ENCODE results near the gene PNPLA7.
A peak's percentile ranks its signal among the peaks of the same experiment; 100 is the strongest.
"Not testable (repeated sequence)": the region's sequence is repeated elsewhere in the genome, so short reads cannot be mapped to it uniquely, and the experiment has no call there.

Gene PNPLA7

GRCh38 chr9:137540536-137540935 is 9.7 kb downstream of the PNPLA7 start:
- Histone ChIP-seq H3K36me3 (ENCODE audit: insufficient read depth, low read length) (no peaks in the 10 kb centered on the region), H3K27ac (ENCODE audit: low read length) (no peak overlapping the region), H3K4me3 (ENCODE audit: low read depth in 1 of 2, low read length in 2 of 2) (no peak overlapping the region), H3K27me3 (ENCODE audit: insufficient read depth, low read length, poor library complexity) (no peaks in the 10 kb centered on the region), H3K79me2 (ENCODE audit: insufficient read depth, low read length) (no peaks in the 10 kb centered on the region), H3K4me2 (ENCODE audit: insufficient read depth, low read length) (no peak overlapping the region), H4K20me1 (ENCODE audit: insufficient read depth, low read length) (no peaks in the 10 kb centered on the region; the same call in 1 of the 2 replicates), H3K4me1 (ENCODE audit: insufficient read depth, low read length) (peaks cover 12% of the 10 kb centered on the region), H3K9me3 (ENCODE audit: insufficient read depth, low read length, severe bottlenecking) (no peaks in the 10 kb centered on the region), H3K9ac (ENCODE audit: low read depth, low read length) (no peak overlapping the region), H2AFZ (ENCODE audit: low read depth, low read length) (no peak overlapping the region)
- TF ChIP-seq EZH2 (IDR thresholded peaks at IDR 0.05; ENCODE audit: borderline replicate concordance, low read depth, low read length, severe bottlenecking) (no peak), CTCF (IDR thresholded peaks at IDR 0.05; ENCODE audit: borderline replicate concordance, extremely low read depth, low read length, poor library complexity, severe bottlenecking) (no peak)
- ATAC-seq (ENCODE audit: insufficient read depth, low read depth) (no peak), DNase-seq (no peak)

GRCh38 chr9:137538058-137538457 is 12.1 kb downstream of the PNPLA7 start:
- no peak overlapping the region for H3K9ac ChIP-seq (ENCODE audit: low read depth, low read length)
- no peak overlapping the region for H3K27ac ChIP-seq (ENCODE audit: low read length)
- ATAC-seq (ENCODE audit: insufficient read depth, low read depth) = no peak
- H3K4me1 ChIP-seq (ENCODE audit: insufficient read depth, low read length) = peaks cover 12% of the 10 kb centered on the region
- no peak overlapping the region for H3K4me2 ChIP-seq (ENCODE audit: insufficient read depth, low read length)
- TF ChIP-seq EZH2 (IDR thresholded peaks at IDR 0.05; ENCODE audit: borderline replicate concordance, low read depth, low read length, severe bottlenecking) = no peak
- TF ChIP-seq CTCF (IDR thresholded peaks at IDR 0.05; ENCODE audit: borderline replicate concordance, extremely low read depth, low read length, poor library complexity, severe bottlenecking) = no peak
- H3K36me3 ChIP-seq (ENCODE audit: insufficient read depth, low read length) = no peaks in the 10 kb centered on the region
- no peaks in the 10 kb centered on the region for H3K27me3 ChIP-seq (ENCODE audit: insufficient read depth, low read length, poor library complexity)
- H2AFZ ChIP-seq (ENCODE audit: low read depth, low read length) = no peak overlapping the region
- H3K4me3 ChIP-seq (ENCODE audit: low read depth in 1 of 2, low read length in 2 of 2) = no peak overlapping the region
- no peak for DNase-seq
- no peaks in the 10 kb centered on the region for H3K79me2 ChIP-seq (ENCODE audit: insufficient read depth, low read length)
- peaks cover 6% of the 10 kb centered on the region for H4K20me1 ChIP-seq (ENCODE audit: insufficient read depth, low read length)
- no peaks in the 10 kb centered on the region for H3K9me3 ChIP-seq (ENCODE audit: insufficient read depth, low read length, severe bottlenecking)

GRCh38 chr9:137536594-137537131 is 13.5 kb downstream of the PNPLA7 start:
- H3K4me2 ChIP-seq (ENCODE audit: insufficient read depth, low read length); H4K20me1 ChIP-seq (ENCODE audit: insufficient read depth, low read length); H2AFZ ChIP-seq (ENCODE audit: low read depth, low read length); H3K4me3 ChIP-seq (ENCODE audit: low read depth in 1 of 2, low read length in 2 of 2); H3K9me3 ChIP-seq (ENCODE audit: insufficient read depth, low read length, severe bottlenecking); H3K79me2 ChIP-seq (ENCODE audit: insufficient read depth, low read length); H3K27me3 ChIP-seq (ENCODE audit: insufficient read depth, low read length, poor library complexity); H3K36me3 ChIP-seq (ENCODE audit: insufficient read depth, low read length); H3K9ac ChIP-seq (ENCODE audit: low read depth, low read length): not testable (repeated sequence)
- Histone ChIP-seq H3K4me1 (ENCODE audit: insufficient read depth, low read length) (peaks cover 12% of the 10 kb centered on the region), H3K27ac (ENCODE audit: low read length) (peak overlapping the region; percentile 63)
- ATAC-seq (ENCODE audit: insufficient read depth, low read depth) = peak; percentile 58; the same call in 2 of the 3 replicates
- peak; percentile 52 for DNase-seq

- Histone ChIP-seq H3K27me3 (ENCODE audit: insufficient read depth, low read length, poor library complexity) (no peaks in the 10 kb centered on the region), H4K20me1 (ENCODE audit: insufficient read depth, low read length) (peaks cover 6% of the 10 kb centered on the region), H3K4me3 (ENCODE audit: low read depth in 1 of 2, low read length in 2 of 2) (no peak overlapping the region), H3K4me1 (ENCODE audit: insufficient read depth, low read length) (peaks cover 12% of the 10 kb centered on the region), H3K27ac (ENCODE audit: low read length) (no peak overlapping the region), H3K79me2 (ENCODE audit: insufficient read depth, low read length) (no peaks in the 10 kb centered on the region), H3K4me2 (ENCODE audit: insufficient read depth, low read length) (no peak overlapping the region), H3K9me3 (ENCODE audit: insufficient read depth, low read length, severe bottlenecking) (no peaks in the 10 kb centered on the region), H3K9ac (ENCODE audit: low read depth, low read length) (no peak overlapping the region), H3K36me3 (ENCODE audit: insufficient read depth, low read length) (no peaks in the 10 kb centered on the region), H2AFZ (ENCODE audit: low read depth, low read length) (no peak overlapping the region)
- no peak for TF ChIP-seq CTCF (IDR thresholded peaks at IDR 0.05; ENCODE audit: borderline replicate concordance, extremely low read depth, low read length, poor library complexity, severe bottlenecking)
- ATAC-seq (ENCODE audit: insufficient read depth, low read depth) (no peak), DNase-seq (no peak)
Observed at GRCh38 chr9:137535120-137535428, 15.1 kb downstream of the PNPLA7 start.
